ENCODE data around the gene TEAD3. TPM values are rescaled to one million over a fixed set of nuclear protein-coding genes. Genes with fewer than 3 reads are reported as not detected.

Gene TEAD3
- total and polyA plus RNA-seq, 2 experiments from 2014 or later = 15.0 to 26.5 TPM

GRCh38 chr6:35469751-35470662 is 26.9 kb downstream of the TEAD3 start:
- Histone ChIP-seq H3K4me2 (peak overlapping the region; percentile 100), H4K20me1 (replicated peaks; ENCODE audit: insufficient read depth) (peaks cover 40% of the 10 kb centered on the region), H3K4me1 (ENCODE audit: insufficient read depth) (peaks cover 25% of the 10 kb centered on the region), H3K79me2 (replicated peaks; ENCODE audit: insufficient read depth) (peaks cover 33% of the 10 kb centered on the region), H3K9me2 (ENCODE audit: insufficient read depth) (no peaks in the 10 kb centered on the region), H3K4me3 (peak overlapping the region; percentile 100), H3F3A (replicated peaks; ENCODE audit: low read depth) (peaks cover 65% of the 10 kb centered on the region), H3K36me3 (ENCODE audit: insufficient read depth) (peaks cover 38% of the 10 kb centered on the region), H2AFZ (no peak overlapping the region), H3K27me3 (ENCODE audit: insufficient read depth) (peaks cover 5% of the 10 kb centered on the region; the same call in 1 of the 2 replicates), H3K27ac (ENCODE audit: low read depth) (peak overlapping the region; percentile 96)
- H3K27me3 Mint-ChIP-seq (ENCODE audit: insufficient read depth, low read depth, poor library complexity) = peaks cover 61% of the 10 kb centered on the region
- ATAC-seq = no peak
- H3K27ac Mint-ChIP-seq = peak overlapping the region; percentile 99
- peak overlapping the region; percentile 93 for H3K4me3 Mint-ChIP-seq
- DNase-seq (ENCODE audit: low spot score) = no peak
- TF ChIP-seq ZNF114 (CRISPR knock-in tag; IDR thresholded peaks at IDR 0.05) (no peak), EZH2phosphoT487 (IDR thresholded peaks at IDR 0.05; ENCODE audit: unreplicated experiment) (no peak), POLR2AphosphoS5 (IDR thresholded peaks at IDR 0.05; ENCODE audit: low read depth) (no peak), JUNB (IDR thresholded peaks at IDR 0.05; ENCODE audit: unreplicated experiment) (no peak), STAT1 (IDR thresholded peaks at IDR 0.05; ENCODE audit: unreplicated experiment) (no peak), CREB1 (CRISPR knock-in tag; IDR thresholded peaks at IDR 0.05; ENCODE audit: low read depth) (no peak), EZH2 (IDR thresholded peaks at IDR 0.05; ENCODE audit: low read depth, unreplicated experiment) (no peak), CTCF (conservative IDR thresholded peaks at IDR 0.05; ENCODE audit: low read depth in 2 of 2) (no peak)
- H3K4me1 Mint-ChIP-seq = peaks cover 45% of the 10 kb centered on the region
- H3K36me3 Mint-ChIP-seq (ENCODE audit: low read depth) = peaks cover 78% of the 10 kb centered on the region
- peaks cover 8% of the 10 kb centered on the region; the same call in 2 of the 3 replicates for H3K9me3 Mint-ChIP-seq

- DNase-seq (ENCODE audit: low spot score) = no peak
- H3K4me3 Mint-ChIP-seq = peak overlapping the region; percentile 93
- peaks cover 5% of the 10 kb centered on the region; the same call in 1 of the 2 replicates for H3K27me3 ChIP-seq (ENCODE audit: insufficient read depth)
- H3K27me3 Mint-ChIP-seq (ENCODE audit: insufficient read depth, low read depth, poor library complexity) = peaks cover 52% of the 10 kb centered on the region
- H3K36me3 Mint-ChIP-seq (ENCODE audit: low read depth) = peaks cover 76% of the 10 kb centered on the region
- no peak overlapping the region for H2AFZ ChIP-seq
- H4K20me1 ChIP-seq (replicated peaks; ENCODE audit: insufficient read depth) = peaks cover 40% of the 10 kb centered on the region
- H3K27ac ChIP-seq (ENCODE audit: low read depth) = peak overlapping the region; percentile 96
- TF ChIP-seq ZNF462 (CRISPR knock-in tag; IDR thresholded peaks at IDR 0.05) (no peak), ZNF114 (CRISPR knock-in tag; IDR thresholded peaks at IDR 0.05) (no peak), EZH2phosphoT487 (IDR thresholded peaks at IDR 0.05; ENCODE audit: unreplicated experiment) (no peak), EZH2 (IDR thresholded peaks at IDR 0.05; ENCODE audit: low read depth, unreplicated experiment) (no peak)
- peaks cover 25% of the 10 kb centered on the region for H3K4me1 ChIP-seq (ENCODE audit: insufficient read depth)
- peak overlapping the region; percentile 100 for H3K4me2 ChIP-seq
- peak overlapping the region; percentile 99 for H3K27ac Mint-ChIP-seq
- H3K4me3 ChIP-seq = peak overlapping the region; percentile 100
- H3K9me3 Mint-ChIP-seq = peaks cover 8% of the 10 kb centered on the region; the same call in 2 of the 3 replicates
- H3K79me2 ChIP-seq (replicated peaks; ENCODE audit: insufficient read depth) = peaks cover 33% of the 10 kb centered on the region
- H3K9me2 ChIP-seq (ENCODE audit: insufficient read depth) = no peaks in the 10 kb centered on the region
- H3K4me1 Mint-ChIP-seq = peaks cover 45% of the 10 kb centered on the region
- ATAC-seq = peak; percentile 11
- H3K36me3 ChIP-seq (ENCODE audit: insufficient read depth) = peaks cover 38% of the 10 kb centered on the region
- peaks cover 58% of the 10 kb centered on the region for H3F3A ChIP-seq (replicated peaks; ENCODE audit: low read depth)
Measured at GRCh38 chr6:35468980-35469750, 27.7 kb downstream of the TEAD3 start.

Data from GM23338 (cell line).